HepG2 (cell line): Measurements from ENCODE around the gene IRS1. TPM values are rescaled to one million over a fixed set of nuclear protein-coding genes. Genes with fewer than 3 reads are reported as not detected.
A peak's percentile ranks its signal among the peaks of the same experiment; 100 is the strongest.

ENCODE experiments used
- ASH2L ChIP-seq: fragments of 300-600, 200-600 bp; sonication (generic); IDR thresholded peaks from 2 replicates; pipeline ENCODE4 v1.7.0; 2017; ENCODE audit warnings: low read depth, mild to moderate bottlenecking, moderate library complexity, mixed read lengths, low read length; ENCODE audit not compliant: insufficient read length
- ATF7 ChIP-seq, 2 experiments: fragments of 450-650 bp in 1 of 2; sonication (generic) in 1 of 2; formaldehyde crosslinking in 1 of 2; IDR thresholded peaks; 2 replicates each; pipeline versions ENCODE4 v1.4.0 to v1.6.1; 2016 to 2020; ENCODE audit warnings: antibody characterized with exemption in 1 of 2, mild to moderate bottlenecking in 1 of 2, missing genetic modification reagents in 1 of 2
- EED ChIP-seq: sonication (generic); formaldehyde crosslinking; IDR thresholded peaks from 2 replicates; pipeline ENCODE4 v1.5.0; 2020; ENCODE audit warnings: mild to moderate bottlenecking, missing genetic modification reagents
- FOXP1 ChIP-seq, 2 experiments: fragments of 450-650 bp in 1 of 2; IDR thresholded peaks; 2 replicates each; pipeline ENCODE4 v1.6.1; 2017 to 2018; ENCODE audit warnings: antibody characterized with exemption in 1 of 2
- JUND ChIP-seq: sonication (generic); formaldehyde crosslinking; IDR thresholded peaks from 2 replicates; pipeline ENCODE4 v1.8.0; 2022; ENCODE audit warnings: mild to moderate bottlenecking, missing genetic modification reagents
- KAT2B ChIP-seq: fragments of 150-350 bp; IDR thresholded peaks from 2 replicates; pipeline ENCODE4 v1.6.1; 2014; ENCODE audit warnings: low read depth, low read length, borderline replicate concordance
- LCORL ChIP-seq, 2 experiments: fragments of 450-650 bp in 1 of 2; sonication (generic) in 1 of 2; formaldehyde crosslinking in 1 of 2; IDR thresholded peaks; 2 replicates each; pipeline versions ENCODE4 v1.5.0 to v1.6.1; 2017 to 2020; ENCODE audit warnings: antibody characterized with exemption in 1 of 2, missing genetic modification reagents in 1 of 2
- PAF1 ChIP-seq: IDR thresholded peaks from 2 replicates; pipeline ENCODE4 v1.6.1; 2016; ENCODE audit warnings: missing genetic modification reagents, missing compliant biosample characterization
- POGZ ChIP-seq: sonication (generic); formaldehyde crosslinking; IDR thresholded peaks from 2 replicates; pipeline ENCODE4 v1.4.0; 2020; ENCODE audit warnings: mild to moderate bottlenecking, missing genetic modification reagents
- PPARG ChIP-seq: conservative IDR thresholded peaks from 2 replicates; pipeline ENCODE4 v1.6.1; 2016; ENCODE audit warnings: missing biosample characterization, missing genetic modification reagents
- PRMT3 ChIP-seq: sonication (generic); formaldehyde crosslinking; IDR thresholded peaks from 2 replicates; pipeline ENCODE4 v1.8.1; 2022; ENCODE audit warnings: low read depth, mild to moderate bottlenecking, moderate library complexity, missing genetic modification reagents, borderline replicate concordance
- RXRB ChIP-seq: IDR thresholded peaks from 2 replicates; pipeline ENCODE4 v1.6.1; 2016; ENCODE audit warnings: borderline replicate concordance, missing genetic modification reagents, missing compliant biosample characterization
- SALL2 ChIP-seq: sonication (generic); formaldehyde crosslinking; IDR thresholded peaks from 2 replicates; pipeline ENCODE4 v1.8.1; 2023; ENCODE audit warnings: mild to moderate bottlenecking, missing genetic modification reagents, inconsistent platforms
- SMAD9 ChIP-seq: sonication (generic); formaldehyde crosslinking; IDR thresholded peaks from 2 replicates; pipeline ENCODE4 v1.5.1; 2020; ENCODE audit warnings: mild to moderate bottlenecking, missing genetic modification reagents
- SOX5 ChIP-seq: IDR thresholded peaks from 2 replicates; pipeline ENCODE4 v1.6.1; 2016; ENCODE audit warnings: borderline replicate concordance
- TBX3 ChIP-seq: fragments of 450-650 bp; IDR thresholded peaks from 2 replicates; pipeline ENCODE4 v1.6.1; 2017; ENCODE audit warnings: antibody characterized with exemption, mild to moderate bottlenecking, inconsistent platforms, borderline replicate concordance
- TOE1 ChIP-seq: sonication (generic); formaldehyde crosslinking; IDR thresholded peaks from 2 replicates; pipeline ENCODE4 v1.4.0; 2020; ENCODE audit warnings: mild to moderate bottlenecking, missing genetic modification reagents
- ZFP36 ChIP-seq: fragments of 150-350 bp; IDR thresholded peaks from 2 replicates; pipeline ENCODE4 v1.6.1; 2018; ENCODE audit warnings: borderline replicate concordance, low read length, low read depth; ENCODE audit not compliant: partially characterized antibody
- ZFX ChIP-seq: sonication (generic); formaldehyde crosslinking; IDR thresholded peaks from 2 replicates; pipeline ENCODE4 v1.4.0; 2020; ENCODE audit warnings: mild to moderate bottlenecking, low read depth, missing genetic modification reagents, moderate library complexity
- ZNF224 ChIP-seq: sonication (generic); formaldehyde crosslinking; IDR thresholded peaks from 2 replicates; pipeline ENCODE4 v1.5.0; 2020; ENCODE audit warnings: mild to moderate bottlenecking, missing genetic modification reagents
- ZNF230 ChIP-seq: sonication (generic); formaldehyde crosslinking; IDR thresholded peaks from 2 replicates; pipeline ENCODE4 v1.4.0; 2020; ENCODE audit warnings: mild to moderate bottlenecking, missing genetic modification reagents
- ZNF569 ChIP-seq: sonication (generic); formaldehyde crosslinking; IDR thresholded peaks from 2 replicates; pipeline ENCODE4 v1.5.0; 2020; ENCODE audit warnings: mild to moderate bottlenecking, missing genetic modification reagents, moderate library complexity, borderline replicate concordance
- polyA plus RNA-seq, 8 experiments: library from polyadenylated mRNA; depleted of rRNA in 3 of 8; stranded (reverse) in 7 of 8; unstranded in 1 of 8; fragments of >200 nt; fragmentation: Illumina TruSeq in 4 of 8; extraction: Trizol in 4 of 8; gene quantifications; 2 replicates each; pipeline versions ENCODE4 v1.2.1 to v1.2.3, GENCODE V29; 2011 to 2016; ENCODE audit warnings: low read depth in 4 of 8, missing spikeins in 1 of 8, mixed read lengths in 1 of 8; ENCODE audit not compliant: insufficient read depth in 1 of 8
- total RNA-seq, 5 experiments: library from RNA; depleted of rRNA; stranded (reverse); fragments of >200 nt; fragmentation: Illumina TruSeq; extraction: Trizol; gene quantifications; 2 replicates each; pipeline ENCODE4 v1.2.3, GENCODE V29; 2016; ENCODE audit warnings: low read depth in 1 of 5
- TF ChIP-seq, protein P1 (sequence below): sonication (generic); formaldehyde crosslinking; IDR thresholded peaks from 2 replicates; pipeline ENCODE4 v1.5.1; 2020; ENCODE audit warnings: mild to moderate bottlenecking, missing genetic modification reagents
- TF ChIP-seq, protein P2 (sequence below): sonication (generic); formaldehyde crosslinking; IDR thresholded peaks from 2 replicates; pipeline ENCODE4 v1.4.0; 2020; ENCODE audit warnings: missing genetic modification reagents
- TF ChIP-seq, protein P3 (sequence below): sonication (generic); formaldehyde crosslinking; IDR thresholded peaks from 2 replicates; pipeline ENCODE4 v1.5.0; 2020; ENCODE audit warnings: missing genetic modification reagents

IRS1 gene
- total and polyA plus RNA-seq, 2 of the 13 experiments (the other 11 are each of a cell fraction or from before 2014, with no cell fraction given), result 8.7 to 9.0 TPM

DNA sequence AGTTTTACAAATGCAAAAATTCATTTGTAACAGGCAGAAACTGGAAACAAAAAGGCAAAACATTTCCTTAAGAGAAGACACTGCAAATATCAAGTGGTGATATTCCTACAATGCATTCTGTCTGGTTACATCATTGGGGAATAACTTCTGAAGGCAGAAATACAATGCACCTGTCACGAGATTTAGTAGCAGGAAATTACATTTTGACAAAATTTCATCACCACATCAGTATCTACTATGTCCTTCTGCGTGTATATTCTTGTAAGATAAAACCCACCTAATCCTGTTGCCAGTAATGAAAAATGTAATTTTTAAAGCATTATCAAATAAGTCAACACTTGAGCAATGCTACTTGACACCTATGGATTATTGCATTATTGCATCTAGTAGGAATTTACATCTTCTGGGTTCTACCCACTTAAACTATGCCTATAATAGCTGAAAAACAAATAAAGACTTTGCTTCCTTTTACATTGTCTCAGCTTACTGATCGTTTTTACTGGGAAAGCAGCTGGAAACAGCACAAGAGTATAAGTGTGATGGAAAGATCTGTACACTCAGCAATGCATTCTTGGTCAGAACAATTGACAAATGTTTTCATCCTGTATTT, 59.5 kb downstream of the IRS1 start (continued):
- TF ChIP-seq EED (CRISPR knock-in tag) (no peak), ZNF230 (CRISPR knock-in tag) (no peak), SOX5 (CRISPR knock-in tag) (peak; percentile 78), ZNF224 (no peak), PAF1 (CRISPR knock-in tag) (no peak), SMAD9 (CRISPR knock-in tag) (no peak), ZFX (CRISPR knock-in tag) (no peak), TOE1 (CRISPR knock-in tag) (no peak), FOXP1 (IDR thresholded peaks at IDR 0.05) (no peak), FOXP1 (CRISPR knock-in tag; IDR thresholded peaks at IDR 0.05) (peak; percentile 26; the same call in 1 of the 2 replicates), LCORL (IDR thresholded peaks at IDR 0.05) (no peak), LCORL (CRISPR knock-in tag; IDR thresholded peaks at IDR 0.05) (0 out of 2 replicates have a peak, but pooled peaks have one; percentile 14), JUND (CRISPR knock-in tag) (no peak), POGZ (CRISPR knock-in tag) (0 out of 2 replicates have a peak, but pooled peaks have one; percentile 32), ATF7 (IDR thresholded peaks at IDR 0.05) (0 out of 2 replicates have a peak, but pooled peaks have one; percentile 24), ATF7 (CRISPR knock-in tag; IDR thresholded peaks at IDR 0.05) (no peak), ASH2L (peak; percentile 3), ZFP36 (no peak), PRMT3 (CRISPR knock-in tag) (no peak), RXRB (CRISPR knock-in tag) (0 out of 2 replicates have a peak, but pooled peaks have one; percentile 43), ZNF569 (CRISPR knock-in tag) (no peak), KAT2B (no peak), TBX3 (peak; percentile 52; the same call in 1 of the 2 replicates), PPARG (CRISPR knock-in tag) (no peak), SALL2 (CRISPR knock-in tag) (no peak)
- TF ChIP-seq, protein P1, sequence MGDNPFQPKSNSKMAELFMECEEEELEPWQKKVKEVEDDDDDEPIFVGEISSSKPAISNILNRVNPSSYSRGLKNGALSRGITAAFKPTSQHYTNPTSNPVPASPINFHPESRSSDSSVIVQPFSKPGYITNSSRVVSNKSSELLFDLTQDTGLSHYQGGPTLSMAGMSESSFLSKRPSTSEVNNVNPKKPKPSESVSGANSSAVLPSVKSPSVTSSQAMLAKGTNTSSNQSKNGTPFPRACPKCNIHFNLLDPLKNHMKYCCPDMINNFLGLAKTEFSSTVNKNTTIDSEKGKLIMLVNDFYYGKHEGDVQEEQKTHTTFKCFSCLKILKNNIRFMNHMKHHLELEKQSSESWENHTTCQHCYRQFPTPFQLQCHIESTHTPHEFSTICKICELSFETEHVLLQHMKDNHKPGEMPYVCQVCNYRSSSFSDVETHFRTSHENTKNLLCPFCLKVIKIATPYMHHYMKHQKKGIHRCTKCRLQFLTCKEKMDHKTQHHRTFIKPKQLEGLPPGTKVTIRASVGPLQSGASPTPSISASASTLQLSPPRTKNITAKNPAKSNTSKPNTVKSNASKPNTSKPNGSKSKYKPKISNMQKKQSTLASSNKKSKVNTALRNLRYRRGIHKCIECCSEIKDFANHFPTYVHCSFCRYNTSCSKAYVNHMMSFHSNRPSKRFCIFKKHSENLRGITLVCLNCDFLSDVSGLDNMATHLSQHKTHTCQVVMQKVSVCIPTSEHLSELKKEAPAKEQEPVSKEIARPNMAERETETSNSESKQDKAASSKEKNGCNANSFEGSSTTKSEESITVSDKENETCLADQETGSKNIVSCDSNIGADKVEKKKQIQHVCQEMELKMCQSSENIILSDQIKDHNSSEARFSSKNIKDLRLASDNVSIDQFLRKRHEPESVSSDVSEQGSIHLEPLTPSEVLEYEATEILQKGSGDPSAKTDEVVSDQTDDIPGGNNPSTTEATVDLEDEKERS (CRISPR knock-in tag), result no peak
- TF ChIP-seq, protein P2, sequence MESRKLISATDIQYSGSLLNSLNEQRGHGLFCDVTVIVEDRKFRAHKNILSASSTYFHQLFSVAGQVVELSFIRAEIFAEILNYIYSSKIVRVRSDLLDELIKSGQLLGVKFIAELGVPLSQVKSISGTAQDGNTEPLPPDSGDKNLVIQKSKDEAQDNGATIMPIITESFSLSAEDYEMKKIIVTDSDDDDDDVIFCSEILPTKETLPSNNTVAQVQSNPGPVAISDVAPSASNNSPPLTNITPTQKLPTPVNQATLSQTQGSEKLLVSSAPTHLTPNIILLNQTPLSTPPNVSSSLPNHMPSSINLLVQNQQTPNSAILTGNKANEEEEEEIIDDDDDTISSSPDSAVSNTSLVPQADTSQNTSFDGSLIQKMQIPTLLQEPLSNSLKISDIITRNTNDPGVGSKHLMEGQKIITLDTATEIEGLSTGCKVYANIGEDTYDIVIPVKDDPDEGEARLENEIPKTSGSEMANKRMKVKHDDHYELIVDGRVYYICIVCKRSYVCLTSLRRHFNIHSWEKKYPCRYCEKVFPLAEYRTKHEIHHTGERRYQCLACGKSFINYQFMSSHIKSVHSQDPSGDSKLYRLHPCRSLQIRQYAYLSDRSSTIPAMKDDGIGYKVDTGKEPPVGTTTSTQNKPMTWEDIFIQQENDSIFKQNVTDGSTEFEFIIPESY (CRISPR knock-in tag), result no peak
- TF ChIP-seq, protein P3, sequence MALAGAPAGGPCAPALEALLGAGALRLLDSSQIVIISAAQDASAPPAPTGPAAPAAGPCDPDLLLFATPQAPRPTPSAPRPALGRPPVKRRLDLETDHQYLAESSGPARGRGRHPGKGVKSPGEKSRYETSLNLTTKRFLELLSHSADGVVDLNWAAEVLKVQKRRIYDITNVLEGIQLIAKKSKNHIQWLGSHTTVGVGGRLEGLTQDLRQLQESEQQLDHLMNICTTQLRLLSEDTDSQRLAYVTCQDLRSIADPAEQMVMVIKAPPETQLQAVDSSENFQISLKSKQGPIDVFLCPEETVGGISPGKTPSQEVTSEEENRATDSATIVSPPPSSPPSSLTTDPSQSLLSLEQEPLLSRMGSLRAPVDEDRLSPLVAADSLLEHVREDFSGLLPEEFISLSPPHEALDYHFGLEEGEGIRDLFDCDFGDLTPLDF (CRISPR knock-in tag), result no peak
